SJSA1 (cell line): ENCODE data around the gene EIF2S1. TPM values are rescaled to one million over a fixed set of nuclear protein-coding genes. Genes with fewer than 3 reads are reported as not detected.
A peak's percentile ranks its signal among the peaks of the same experiment; 100 is the strongest.
"Not testable (repeated sequence)": the region's sequence is repeated elsewhere in the genome, so short reads cannot be mapped to it uniquely, and the experiment has no call there.

Experiments used
- DNase-seq, 2 experiments: peaks; one replicate each; pipeline ENCODE4 v3.0.0-alpha.2; 2015 to 2020; ENCODE audit warnings: low spot score in 2 of 2, low read depth in 1 of 2
- H3K27ac ChIP-seq: fragments of 250-450 bp; sonication (Bioruptor Pico); 2 replicates; pipeline ENCODE4 v1.5.1; 2020; ENCODE audit warnings: mild to moderate bottlenecking, moderate library complexity
- H3K27me3 ChIP-seq: fragments of 250-450 bp; sonication (Bioruptor Pico); replicated peaks from 2 replicates; pipeline ENCODE4 v1.5.1; 2020; ENCODE audit warnings: mild to moderate bottlenecking, moderate library complexity
- H3K36me3 ChIP-seq: fragments of 250-450 bp; sonication (Bioruptor Pico); 2 replicates; pipeline ENCODE4 v1.5.1; 2020; ENCODE audit warnings: mild to moderate bottlenecking
- H3K4me1 ChIP-seq: fragments of 250-450 bp; sonication (Bioruptor Pico); replicated peaks from 2 replicates; pipeline ENCODE4 v1.6.1; 2021; ENCODE audit warnings: mild to moderate bottlenecking
- H3K4me3 ChIP-seq: fragments of 250-450 bp; sonication (Bioruptor Pico); 2 replicates; pipeline ENCODE4 v1.5.1; 2020; ENCODE audit warnings: mild to moderate bottlenecking
- H3K9me3 ChIP-seq: fragments of 250-450 bp; sonication (Bioruptor Pico); replicated peaks from 2 replicates; pipeline ENCODE4 v1.5.1; 2020; ENCODE audit warnings: mild to moderate bottlenecking
- total RNA-seq: library from RNA; depleted of rRNA; stranded (reverse); fragments of >200 nt; shearing (Covaris generic); gene quantifications from 2 replicates; pipeline ENCODE4 v1.2.3, GENCODE V29; 2014

Gene EIF2S1
- total RNA-seq, 1 experiment from 2014 or later = 276 TPM

GRCh38 chr14:67389275-67389674 lies 29.1 kb downstream of the EIF2S1 start:
- peaks cover 5% of the 10 kb centered on the region; the same call in 1 of the 2 replicates for H3K4me1 ChIP-seq
- H3K9me3 ChIP-seq = no peaks in the 10 kb centered on the region
- no peak overlapping the region for H3K4me3 ChIP-seq
- H3K36me3 ChIP-seq = peaks cover 38% of the 10 kb centered on the region
- no peak overlapping the region for H3K27ac ChIP-seq
- no peak for DNase-seq
- H3K27me3 ChIP-seq = no peaks in the 10 kb centered on the region

- peaks cover 34% of the 10 kb centered on the region for H3K36me3 ChIP-seq
- no peaks in the 10 kb centered on the region for H3K27me3 ChIP-seq
- no peak for DNase-seq
Observed at GRCh38 chr14:67389811-67390534, 29.8 kb downstream of the EIF2S1 start.

GRCh38 chr14:67391268-67391667 lies 31.1 kb downstream of the EIF2S1 start:
- Histone ChIP-seq H3K27ac (no peak overlapping the region), H3K4me1 (peaks cover 5% of the 10 kb centered on the region; the same call in 1 of the 2 replicates), H3K9me3 (no peaks in the 10 kb centered on the region), H3K4me3 (no peak overlapping the region), H3K27me3 (no peaks in the 10 kb centered on the region), H3K36me3 (peaks cover 25% of the 10 kb centered on the region)
- DNase-seq = no peak

More at GRCh38 chr14:67389811-67390534, 29.8 kb downstream of the EIF2S1 start:
- Histone ChIP-seq H3K9me3 (no peaks in the 10 kb centered on the region), H3K4me1 (peaks cover 5% of the 10 kb centered on the region; the same call in 1 of the 2 replicates), H3K27ac (no peak overlapping the region), H3K4me3 (no peak overlapping the region)

- H3K36me3 ChIP-seq = peaks cover 25% of the 10 kb centered on the region
- no peaks in the 10 kb centered on the region for H3K9me3 ChIP-seq
- DNase-seq = no peak
- no peaks in the 10 kb centered on the region for H3K27me3 ChIP-seq
- H3K4me1 ChIP-seq = peaks cover 6% of the 10 kb centered on the region; the same call in 1 of the 2 replicates
- H3K4me3 ChIP-seq = no peak overlapping the region
- no peak overlapping the region for H3K27ac ChIP-seq
Observed at GRCh38 chr14:67392123-67392522, 32.0 kb downstream of the EIF2S1 start.

GRCh38 chr14:67392800-67393199 lies 32.7 kb downstream of the EIF2S1 start:
- no peak for DNase-seq
- Histone ChIP-seq H3K9me3 (no peaks in the 10 kb centered on the region), H3K36me3 (peaks cover 21% of the 10 kb centered on the region), H3K27ac (no peak overlapping the region), H3K27me3 (no peaks in the 10 kb centered on the region), H3K4me1 (peaks cover 4% of the 10 kb centered on the region; the same call in 1 of the 2 replicates), H3K4me3 (no peak overlapping the region)

- no peak overlapping the region for H3K4me3 ChIP-seq
- no peak overlapping the region for H3K27ac ChIP-seq
- peaks cover 4% of the 10 kb centered on the region; the same call in 1 of the 2 replicates for H3K4me1 ChIP-seq
- peaks cover 16% of the 10 kb centered on the region for H3K36me3 ChIP-seq
- no peak for DNase-seq
- H3K27me3 ChIP-seq = no peaks in the 10 kb centered on the region
- H3K9me3 ChIP-seq = no peaks in the 10 kb centered on the region
Observed at GRCh38 chr14:67393689-67394088, 33.6 kb downstream of the EIF2S1 start.

- Histone ChIP-seq H3K4me3 (no peak overlapping the region), H3K36me3 (peaks cover 16% of the 10 kb centered on the region), H3K4me1 (peaks cover 4% of the 10 kb centered on the region; the same call in 1 of the 2 replicates), H3K27me3 (no peaks in the 10 kb centered on the region), H3K27ac (no peak overlapping the region), H3K9me3 (no peaks in the 10 kb centered on the region)
- no peak for DNase-seq
Observed at GRCh38 chr14:67395086-67395875, 35.2 kb downstream of the EIF2S1 start.

GRCh38 chr14:67395876-67396189 lies 35.7 kb downstream of the EIF2S1 start:
- no peak for DNase-seq
- Histone ChIP-seq H3K27ac (no peak overlapping the region), H3K9me3 (no peaks in the 10 kb centered on the region), H3K27me3 (no peaks in the 10 kb centered on the region), H3K4me3 (no peak overlapping the region), H3K4me1 (peaks cover 4% of the 10 kb centered on the region; the same call in 1 of the 2 replicates), H3K36me3 (peaks cover 16% of the 10 kb centered on the region)

- no peak overlapping the region for H3K27ac ChIP-seq
- H3K4me3 ChIP-seq = no peak overlapping the region
- no peaks in the 10 kb centered on the region for H3K9me3 ChIP-seq
- peaks cover 16% of the 10 kb centered on the region for H3K36me3 ChIP-seq
- no peaks in the 10 kb centered on the region for H3K27me3 ChIP-seq
- DNase-seq = peak in 1 of 2 experiments; percentile 18
- peaks cover 4% of the 10 kb centered on the region; the same call in 1 of the 2 replicates for H3K4me1 ChIP-seq
Observed at GRCh38 chr14:67396381-67396970, 36.3 kb downstream of the EIF2S1 start.

GRCh38 chr14:67397536-67397935 lies 37.4 kb downstream of the EIF2S1 start:
- H3K9me3 ChIP-seq = no peaks in the 10 kb centered on the region
- peaks cover 4% of the 10 kb centered on the region; the same call in 1 of the 2 replicates for H3K4me1 ChIP-seq
- H3K27ac ChIP-seq = no peak overlapping the region
- H3K4me3 ChIP-seq = no peak overlapping the region
- H3K36me3 ChIP-seq = peaks cover 15% of the 10 kb centered on the region
- no peaks in the 10 kb centered on the region for H3K27me3 ChIP-seq
- DNase-seq = no peak

- Histone ChIP-seq H3K27ac (no peak overlapping the region), H3K4me1 (peaks cover 4% of the 10 kb centered on the region; the same call in 1 of the 2 replicates), H3K36me3 (peaks cover 14% of the 10 kb centered on the region), H3K4me3 (no peak overlapping the region), H3K9me3 (no peaks in the 10 kb centered on the region), H3K27me3 (no peaks in the 10 kb centered on the region)
- no peak for DNase-seq
Observed at GRCh38 chr14:67400434-67400833, 40.3 kb downstream of the EIF2S1 start.

- DNase-seq = no peak
- Histone ChIP-seq H3K9me3 (no peaks in the 10 kb centered on the region), H3K27ac (no peak overlapping the region), H3K36me3 (0 out of 2 replicates have a peak, but pooled peaks cover 2% of the 10 kb centered on the region), H3K4me3 (no peak overlapping the region), H3K4me1 (0 out of 2 replicates have a peak, but pooled peaks cover 6% of the 10 kb centered on the region), H3K27me3 (no peaks in the 10 kb centered on the region)
Observed at GRCh38 chr14:67405771-67406170, 45.6 kb downstream of the EIF2S1 start.

GRCh38 chr14:67408122-67408801 lies 48.1 kb downstream of the EIF2S1 start:
- not testable (repeated sequence) for DNase-seq, H3K36me3 ChIP-seq, H3K9me3 ChIP-seq, H3K27me3 ChIP-seq, H3K4me3 ChIP-seq, H3K27ac ChIP-seq
- H3K4me1 ChIP-seq = peaks cover 15% of the 10 kb centered on the region
